Measurements from ENCODE around the gene SIX5. TPM values are rescaled to one million over a fixed set of nuclear protein-coding genes. Genes with fewer than 3 reads are reported as not detected.
"Not testable (repeated sequence)": the region's sequence is repeated elsewhere in the genome, so short reads cannot be mapped to it uniquely, and the experiment has no call there.

Gene SIX5
- polyA plus RNA-seq, 2 of the 4 experiments (the other 2 are of a cell fraction), result 8.9 to 24.7 TPM

DNA sequence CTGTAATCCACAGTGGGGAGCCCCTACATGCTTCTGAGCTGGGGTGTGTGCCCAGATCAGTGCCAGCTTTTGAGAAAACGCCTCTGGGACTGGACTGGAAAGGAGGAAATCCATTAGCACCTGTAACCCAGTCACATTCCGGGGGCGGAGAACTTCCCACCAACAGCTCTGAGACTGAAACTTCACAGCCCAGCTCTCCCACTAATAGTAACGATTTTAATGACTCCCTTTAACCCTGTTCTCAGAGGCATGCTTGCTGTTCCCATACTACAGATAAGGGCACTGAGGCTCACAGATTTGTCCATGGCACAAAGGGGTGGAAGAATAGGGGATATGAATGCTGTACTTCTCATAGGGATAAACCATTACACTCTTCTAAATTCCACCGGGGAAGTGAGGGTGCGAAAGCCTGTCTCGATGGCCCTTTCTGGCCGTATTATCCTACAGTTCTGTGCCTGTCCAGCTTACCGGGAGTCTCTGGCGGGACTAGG, 39.2 kb downstream of the SIX5 start:
- 10% methylated on average over 10 of the region's 10 CpGs for WGBS (ENCODE audit: missing lambda C conversion rate)
- peak overlapping the region; percentile 92 to 95 for H3K27ac ChIP-seq
- ChIA-PET POLR2A (interaction anchor here (1.0 to 2.5 kb wide), 4 partner anchors 9 to 40 kb away, joined by 3 to 34 read pairs (median 12); partner anchors contain the start of genes QPCTL, SIX5 and SNRPD2), CTCF (interaction anchor here (1.0 to 3.4 kb wide), 12 partner anchors 8 to 290 kb away, joined by 3 to 24 read pairs (median 4); partner anchors contain the start of genes QPCTL and SIX5)
- ATAC-seq (peak; percentile 3 to 14; a peak in 3 of 6 replicates), FAIRE-seq (peak; percentile 73), DNase-seq (ENCODE audit: low read depth in 1 of 2, low spot score in 1 of 2) (no peak)
- H3K4me3 ChIP-seq, result peak overlapping the region; percentile 89
- H3K4me1 ChIP-seq, result peaks cover 24% of the 10 kb centered on the region
- TF ChIP-seq HOXA7 (CRISPR knock-in tag; IDR thresholded peaks at IDR 0.05) (no peak), EHMT2 (IDR thresholded peaks at IDR 0.05; ENCODE audit: low read depth) (no peak), HEYL (CRISPR knock-in tag; IDR thresholded peaks at IDR 0.05) (no peak), TFCP2L1 (CRISPR knock-in tag; IDR thresholded peaks at IDR 0.05) (no peak), POLR2AphosphoS2 (conservative IDR thresholded peaks at IDR 0.05; ENCODE audit: low read length) (no peak)
- TF ChIP-seq, protein P1, sequence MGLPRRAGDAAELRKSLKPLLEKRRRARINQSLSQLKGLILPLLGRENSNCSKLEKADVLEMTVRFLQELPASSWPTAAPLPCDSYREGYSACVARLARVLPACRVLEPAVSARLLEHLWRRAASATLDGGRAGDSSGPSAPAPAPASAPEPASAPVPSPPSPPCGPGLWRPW (IDR thresholded peaks at IDR 0.05), result no peak
- peak overlapping the region; percentile 79 for H3K4me2 ChIP-seq
- H3K9me3 ChIP-seq, result no peaks in the 10 kb centered on the region

DNA sequence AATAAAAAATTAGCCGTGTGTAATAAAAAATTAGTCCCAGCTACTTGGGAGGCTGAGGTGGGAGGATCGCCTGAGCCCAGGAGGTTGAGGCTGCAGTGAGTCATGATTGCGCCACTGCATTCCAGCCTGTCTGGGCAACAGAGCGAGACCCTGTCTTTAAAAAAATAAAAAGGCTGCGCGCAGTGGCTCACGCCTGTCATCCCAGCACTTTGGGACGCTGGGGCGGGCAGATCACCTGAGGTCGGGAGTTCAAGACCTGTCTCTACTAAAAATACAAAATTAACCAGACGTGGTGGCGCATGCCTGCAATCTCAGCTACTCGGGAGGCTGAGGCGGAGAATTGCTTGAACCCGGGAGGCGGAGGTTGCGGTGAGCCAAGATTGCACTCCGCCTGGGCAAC, 40.4 kb downstream of the SIX5 start:
- CTCF ChIA-PET, result interaction anchor here (0.6 to 7.4 kb wide), 3 partner anchors 36 to 71 kb away, joined by 4 to 43 read pairs (median 21); partner anchors contain the start of genes QPCTL and SIX5
- TF ChIP-seq KDM1A (IDR thresholded peaks at IDR 0.05; ENCODE audit: low read depth) (0 out of 2 replicates have a peak, but pooled peaks have one; percentile 18), FOSL2 (IDR thresholded peaks at IDR 0.05) (0 out of 2 replicates have a peak, but pooled peaks have one; percentile 10), FOSL2 (CRISPR knock-in tag; IDR thresholded peaks at IDR 0.05) (peak; percentile 89), CEBPB (IDR thresholded peaks at IDR 0.05) (peak; percentile 46 to 88; a peak in 3 of 4 replicates), CHD4 (IDR thresholded peaks at IDR 0.05; ENCODE audit: borderline replicate concordance) (0 out of 2 replicates have a peak, but pooled peaks have one; percentile 46)
- ATAC-seq; FAIRE-seq; H3K4me2 ChIP-seq; POLR2A ChIA-PET; DNase-seq (ENCODE audit: low read depth in 1 of 2, low spot score in 1 of 2); H3K4me3 ChIP-seq; H3K9me3 ChIP-seq: not testable (repeated sequence)
- Histone ChIP-seq H3K4me1 (peaks cover 30% of the 10 kb centered on the region), H3K27ac (peak overlapping the region in 1 of 2 experiments; percentile 11; a peak in 1 of 6 replicates)
- 90% methylated on average over 18 of the region's 18 CpGs for WGBS (ENCODE audit: missing lambda C conversion rate)

DNA sequence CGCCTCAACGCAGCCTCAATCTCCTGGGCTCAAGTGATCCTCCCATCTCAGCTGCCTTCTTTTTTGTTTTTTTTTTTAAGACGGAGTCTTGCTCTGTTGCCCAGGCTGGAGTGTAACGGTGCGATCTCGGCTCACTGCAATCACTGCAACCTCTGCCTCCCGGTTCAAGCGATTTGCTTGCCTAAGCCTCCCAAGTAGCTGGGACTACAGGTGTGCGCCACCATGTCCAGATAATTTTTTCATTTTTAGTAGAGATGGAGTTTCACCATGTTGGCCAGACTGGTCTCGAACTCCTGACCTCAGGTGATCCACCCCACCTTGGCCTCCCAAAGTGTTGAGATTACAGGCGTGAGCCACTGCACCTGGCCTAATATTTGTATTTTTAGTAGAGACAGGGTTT, 49.0 kb downstream of the SIX5 start:
- not testable (repeated sequence) for H3K4me3 ChIP-seq; ATAC-seq; FAIRE-seq; H3K4me2 ChIP-seq; DNase-seq (ENCODE audit: low read depth in 1 of 2, low spot score in 1 of 2); H3K9me3 ChIP-seq
- Histone ChIP-seq H3K4me1 (peaks cover 50% of the 10 kb centered on the region), H3K27ac (peak overlapping the region in 1 of 2 experiments; percentile 86; a peak in 1 of 6 replicates)
- POLR2A ChIA-PET, result interaction anchor here (1.4 kb wide), 1 partner anchor 11 kb away, joined by 6 read pairs; the partner anchor contains the start of gene FBXO46
- WGBS (ENCODE audit: missing lambda C conversion rate), result 95% methylated on average over 11 of the region's 11 CpGs
- CTCF ChIA-PET, result interaction anchor here (0.7 to 12.7 kb wide), 5 partner anchors 9 to 97 kb away, joined by 3 to 160 read pairs (median 4); partner anchors contain the start of genes QPCTL and SNRPD2

DNA sequence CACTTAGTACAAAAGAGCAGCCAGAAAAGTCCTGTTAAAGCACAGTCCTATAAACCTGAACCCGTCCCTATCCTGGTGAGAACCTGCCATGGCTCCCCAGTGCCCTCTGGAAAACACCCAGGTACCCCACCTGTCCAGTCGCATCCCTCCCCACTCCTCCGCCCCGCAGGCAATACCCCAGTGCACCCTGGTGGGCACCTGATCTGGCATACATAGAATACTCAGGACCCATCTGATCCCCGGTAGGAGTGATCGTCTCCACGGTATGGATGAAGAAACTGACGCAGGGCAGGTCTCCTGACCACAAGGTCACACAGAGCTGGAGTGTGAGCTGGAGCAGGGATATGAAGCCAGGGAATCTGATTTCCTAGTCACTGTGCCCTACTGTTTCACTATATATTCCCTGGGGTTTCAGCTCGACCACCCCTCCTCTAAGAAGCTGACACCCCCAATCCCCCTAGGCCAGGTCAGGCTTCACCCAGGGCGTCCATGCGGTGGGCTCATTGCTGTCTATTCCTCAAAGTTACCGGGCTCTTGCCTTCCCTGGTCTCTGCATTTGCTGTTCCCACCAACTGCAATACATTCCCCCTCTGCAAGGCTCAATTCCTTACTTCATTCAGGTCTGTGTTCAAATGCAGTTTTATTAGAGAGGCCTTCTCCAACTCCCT, 50.9 kb downstream of the SIX5 start:
- ChIA-PET POLR2A (interaction anchor here (0.7 to 2.3 kb wide), 9 partner anchors 9 to 51 kb away, joined by 3 to 67 read pairs (median 7); partner anchors contain the start of genes FBXO46, QPCTL, SIX5 and SNRPD2), CTCF (interaction anchor here (0.6 to 12.7 kb wide), 10 partner anchors 9 to 81 kb away, joined by 3 to 160 read pairs (median 9); partner anchors contain the start of genes QPCTL, SIX5 and SNRPD2)
- Histone ChIP-seq H3K4me1 (peaks cover 44% of the 10 kb centered on the region), H3K9me3 (peaks cover 4% of the 10 kb centered on the region), H3K4me2 (peak overlapping the region; percentile 88), H3K27ac (peak overlapping the region; percentile 90 to 93), H3K4me3 (peak overlapping the region; percentile 45)
- TF ChIP-seq EHF (CRISPR knock-in tag; IDR thresholded peaks at IDR 0.05) (0 out of 2 replicates have a peak, but pooled peaks have one; percentile 4), FOSL2 (IDR thresholded peaks at IDR 0.05) (no peak), FOSL2 (CRISPR knock-in tag; IDR thresholded peaks at IDR 0.05) (0 out of 2 replicates have a peak, but pooled peaks have one; percentile 6), MAFK (IDR thresholded peaks at IDR 0.05; ENCODE audit: partially characterized antibody) (no peak), ZFP36 (IDR thresholded peaks at IDR 0.05; ENCODE audit: borderline replicate concordance, partially characterized antibody) (peak; percentile 12), SMC3 (IDR thresholded peaks at IDR 0.05) (no peak), KDM1A (IDR thresholded peaks at IDR 0.05; ENCODE audit: low read depth) (0 out of 2 replicates have a peak, but pooled peaks have one; percentile 21)
- FAIRE-seq (no peak), DNase-seq (ENCODE audit: low read depth in 1 of 2, low spot score in 1 of 2) (no peak), ATAC-seq (peak; percentile 3 to 10; a peak in 5 of 6 replicates)
- WGBS (ENCODE audit: missing lambda C conversion rate), result 55% methylated on average over 12 of the region's 12 CpGs

Measured in A549 (cell line).